Endothelial cell of umbilical vein (primary cell): ENCODE measurements around the gene FAM3C. TPM values are rescaled to one million over a fixed set of nuclear protein-coding genes. Genes with fewer than 3 reads are reported as not detected.

Source experiments
- BruUV-seq: library from RNA; stranded (reverse); fragments of 400-500 nt; replicated peaks from 2 replicates; lab custom pipeline; 2021; lab: Mats Ljungman, UMichigan
- CTCF ChIA-PET: fragments of 300-600, 350-600 bp; sonication (Branson Sonifier 250); formaldehyde crosslinking; loops from one replicate; lab custom pipeline; 2021; ENCODE audit warnings: antibody characterized with exemption, inconsistent platforms; lab: Charles Lee
- POLR2A ChIA-PET: fragments of 300-600, 350-600 bp; sonication (Branson Sonifier 250); formaldehyde crosslinking; loops from one replicate; lab custom pipeline; 2021; ENCODE audit warnings: antibody characterized with exemption, inconsistent platforms; lab: Charles Lee
- DNase-seq: peaks from one replicate; pipeline ENCODE4 v3.0.0-alpha.2; 2011; ENCODE audit warnings: low read depth, low spot score
- FAIRE-seq: peaks from 2 replicates; lab custom pipeline; 2011; peaks lifted over from hg19 to GRCh38; lab: Jason Lieb, UNC
- H2AFZ ChIP-seq: 2 replicates; pipeline ENCODE4 v1.6.0; 2012; ENCODE audit warnings: low read depth, low read length, control low read depth, inconsistent platforms
- H3K27ac ChIP-seq: 2 replicates; pipeline ENCODE4 v1.5.1; 2011; ENCODE audit warnings: low read depth, mild to moderate bottlenecking, control low read depth, low read length, moderate library complexity; ENCODE audit not compliant: insufficient read depth
- H3K27me3 ChIP-seq, 2 experiments: 2 replicates each; pipeline versions ENCODE4 v1.6.0 to v1.6.1; 2011; ENCODE audit warnings: low read length in 2 of 2, mixed read lengths in 1 of 2; ENCODE audit not compliant: control insufficient read depth in 2 of 2, insufficient read depth in 2 of 2
- H3K36me3 ChIP-seq, 2 experiments: 2 replicates in 1 of 2; 3 replicates in 1 of 2; pipeline ENCODE4 v1.5.1; 2011; ENCODE audit warnings: low read length in 2 of 2, mild to moderate bottlenecking in 1 of 2, moderate library complexity in 1 of 2; ENCODE audit not compliant: control insufficient read depth in 2 of 2, insufficient read depth in 2 of 2; ENCODE audit errors: extremely low read depth in 1 of 2
- H3K4me1 ChIP-seq: 3 replicates; pipeline ENCODE4 v1.5.1; 2011; ENCODE audit warnings: mild to moderate bottlenecking, low read length; ENCODE audit not compliant: control insufficient read depth, insufficient read depth; ENCODE audit errors: extremely low read depth
- H3K4me2 ChIP-seq: 2 replicates; pipeline ENCODE4 v1.6.1; 2011; ENCODE audit warnings: low read length, control low read depth, mixed read lengths; ENCODE audit not compliant: insufficient read depth
- H3K4me3 ChIP-seq, 3 experiments: fragments of 200-600 bp in 1 of 3; sonication (generic), shearing (Covaris generic) in 1 of 3; replicated peaks in 1 of 3; 2 replicates each; pipeline ENCODE4 v1.5.1; 2011 to 2016; ENCODE audit warnings: control low read depth in 3 of 3, low read length in 3 of 3, mild to moderate bottlenecking in 2 of 3, inconsistent platforms in 1 of 3, low read depth in 1 of 3, moderate library complexity in 1 of 3; ENCODE audit not compliant: insufficient read depth in 1 of 3
- H3K79me2 ChIP-seq: 2 replicates; pipeline ENCODE4 v1.6.0; 2012; ENCODE audit warnings: low read length, inconsistent platforms; ENCODE audit not compliant: control insufficient read depth, insufficient read depth
- H3K9ac ChIP-seq: replicated peaks from 2 replicates; pipeline ENCODE3; 2011; ENCODE audit warnings: low read length, control low read depth; ENCODE audit not compliant: insufficient read depth; ENCODE audit errors: extremely low read depth
- H3K9me1 ChIP-seq: replicated peaks from 3 replicates; pipeline ENCODE4 v1.6.0; 2011; ENCODE audit warnings: mild to moderate bottlenecking, low read length; ENCODE audit not compliant: control insufficient read depth, insufficient read depth; ENCODE audit errors: extremely low read depth
- H3K9me3 ChIP-seq: replicated peaks from 2 replicates; pipeline ENCODE4 v1.5.1; 2012; ENCODE audit warnings: low read length, inconsistent platforms; ENCODE audit not compliant: control insufficient read depth, insufficient read depth
- H4K20me1 ChIP-seq: replicated peaks from 2 replicates; pipeline ENCODE3; 2011; ENCODE audit warnings: mild to moderate bottlenecking, low read length; ENCODE audit not compliant: control insufficient read depth, insufficient read depth; ENCODE audit errors: extremely low read depth
- CTCF ChIP-seq, 2 donors: IDR thresholded peaks; 1 replicate in 1 of 2; 2 replicates in 1 of 2; pipeline ENCODE4 v1.5.1; 2011; ENCODE audit warnings: low read length in 2 of 2, mild to moderate bottlenecking in 2 of 2, moderate library complexity in 2 of 2, control low read depth in 1 of 2, inconsistent platforms in 1 of 2, low read depth in 1 of 2; ENCODE audit not compliant: insufficient read depth in 1 of 2; ENCODE audit errors: extremely low read depth in 1 of 2
- EZH2 ChIP-seq: IDR thresholded peaks from 2 replicates; pipeline ENCODE4 v1.6.1; 2012; ENCODE audit warnings: borderline replicate concordance, low read depth, mild to moderate bottlenecking, moderate library complexity, low read length, inconsistent platforms; ENCODE audit not compliant: severe bottlenecking
- FOS ChIP-seq: IDR thresholded peaks from 2 replicates; pipeline ENCODE4 v1.6.1; 2011; ENCODE audit warnings: mild to moderate bottlenecking, low read length, moderate library complexity, borderline replicate concordance; ENCODE audit not compliant: insufficient read depth
- GATA2 ChIP-seq: IDR thresholded peaks from 2 replicates; pipeline ENCODE4 v1.7.0; 2011; ENCODE audit warnings: low read depth, mild to moderate bottlenecking, moderate library complexity, mixed read lengths, low read length; ENCODE audit not compliant: insufficient read length, insufficient read depth
- JUN ChIP-seq: IDR thresholded peaks from 2 replicates; pipeline ENCODE4 v1.6.1; 2011; ENCODE audit warnings: borderline replicate concordance, low read depth; ENCODE audit not compliant: insufficient read length, insufficient read depth
- MAX ChIP-seq: IDR thresholded peaks from 2 replicates; pipeline ENCODE4 v1.6.1; 2011; ENCODE audit not compliant: insufficient read depth, insufficient read length
- MYC ChIP-seq: IDR thresholded peaks from one replicate; pipeline ENCODE4 v1.6.1; 2011; ENCODE audit warnings: mild to moderate bottlenecking, low read depth, low read length
- POLR2A ChIP-seq: IDR thresholded peaks from 2 replicates; pipeline ENCODE4 v1.6.1; 2012; ENCODE audit warnings: low read depth, mild to moderate bottlenecking, control low read depth, low read length
- POLR2AphosphoS5 ChIP-seq: IDR thresholded peaks from 2 replicates; pipeline ENCODE4 v1.6.1; 2012; ENCODE audit warnings: low read depth, mild to moderate bottlenecking, control low read depth, low read length, moderate library complexity; ENCODE audit not compliant: insufficient read depth
- dilution Hi-C: fragments of 300-500 bp; cut with MboI; formaldehyde crosslinking; loops from one replicate; pipeline ENCODE4 v1.15.0; 2019; ENCODE audit warnings: low sequenced_read_pairs; ENCODE audit not compliant: extremely low pct_ligation_motif_present
- intact Hi-C: fragments of 100-400 bp; cut with micrococcal nuclease; formaldehyde crosslinking; loops from one replicate; pipeline ENCODE4 v1.10.0; 2022
- polyA plus RNA-seq, 4 experiments: library from polyadenylated mRNA; depleted of rRNA in 3 of 4; stranded (reverse) in 3 of 4; unstranded in 1 of 4; fragments of >200 nt; gene quantifications; 2 replicates each; pipeline versions ENCODE4 v1.2.1 to v1.2.3, GENCODE V29; 2011 to 2012; ENCODE audit warnings: missing spikeins in 1 of 4
- total RNA-seq: library from RNA; stranded (reverse); gene quantifications from 2 replicates; pipeline ENCODE4 v1.2.3, GENCODE V29; 2021

Gene FAM3C
- total and polyA plus RNA-seq, 2 donors (not counting 3 experiments of a cell fraction or from before 2014, with no cell fraction given) = 20.2 to 50.0 TPM

GRCh38 chr7:121390109-121390508 lies 6.0 kb downstream of the FAM3C start:
- DNase-seq (no peak), FAIRE-seq (no peak)
- Histone ChIP-seq H3K79me2 (peaks cover 99% of the 10 kb centered on the region), H4K20me1 (peaks cover 8% of the 10 kb centered on the region), H3K9ac (no peak overlapping the region), H3K4me3 (no peak overlapping the region), H3K4me2 (no peak overlapping the region), H3K36me3 (peaks cover 0 to 3% of the 10 kb centered on the region in 2 experiments), H3K27ac (no peak overlapping the region), H2AFZ (no peak overlapping the region), H3K9me1 (no peaks in the 10 kb centered on the region), H3K9me3 (no peaks in the 10 kb centered on the region), H3K4me1 (peaks cover 23% of the 10 kb centered on the region), H3K27me3 (no peaks in the 10 kb centered on the region)
- no TSS peak for BruUV-seq
- TF ChIP-seq MYC (no peak), CTCF (IDR thresholded peaks at IDR 0.05; ENCODE audit: extremely low read depth in 1 of 2, insufficient read depth in 1 of 2, low read depth in 1 of 2, low read length in 2 of 2) (no peak), FOS (no peak), EZH2 (no peak), GATA2 (no peak), POLR2AphosphoS5 (no peak), MAX (no peak), JUN (no peak), POLR2A (no peak)
- intact Hi-C loops (no loop called here), dilution Hi-C loops (no loop called here)
- ChIA-PET POLR2A (no interaction called here), CTCF (interaction anchor here (0.8 to 1.7 kb wide), 2 partner anchors 20 to 23 kb away, joined by 4 to 7 read pairs; no protein-coding TSS in a partner anchor)
